Stimulated activated CD4-positive, alpha-beta T cell treated with anti-CD3 and anti-CD28 coated beads, TNF-alpha, amount 100 ng/mL, for 4 hours (primary cell): ENCODE results near the gene STK25.

Experiments
- DNase-seq, 3 experiments: peaks; one replicate each; pipeline ENCODE4 v3.0.0-alpha.2; 2020; ENCODE audit warnings: low read depth in 3 of 3

The STK25 gene

GRCh38 chr2:241508240-241509154, at the start of gene STK25:
TSS of gene STK25 (minus strand) at chr2:241508584. CDS start at chr2:241508035, 549 bp downstream.
- DNase-seq: peak; percentile 95 to 98 (median 95)

GRCh38 chr2:241556746-241557145, 48.4 kb upstream of the STK25 start:
- DNase-seq: no peak

- DNase-seq: no peak
Observed at GRCh38 chr2:241555711-241556110, 47.3 kb upstream of the STK25 start.

- no peak for DNase-seq
Observed at GRCh38 chr2:241554610-241555322, 46.4 kb upstream of the STK25 start.

- no peak for DNase-seq
Observed at GRCh38 chr2:241553981-241554380, 45.6 kb upstream of the STK25 start.

- DNase-seq: no peak
Observed at GRCh38 chr2:241553512-241553830, 45.1 kb upstream of the STK25 start.

- no peak for DNase-seq
Observed at GRCh38 chr2:241551998-241552737, 43.8 kb upstream of the STK25 start.

- no peak for DNase-seq
Observed at GRCh38 chr2:241551599-241551997, 43.2 kb upstream of the STK25 start.

GRCh38 chr2:241550616-241551580, 42.5 kb upstream of the STK25 start:
- DNase-seq: no peak

GRCh38 chr2:241548451-241548835, 40.1 kb upstream of the STK25 start:
- DNase-seq: no peak

- DNase-seq: no peak
Observed at GRCh38 chr2:241547781-241548450, 39.5 kb upstream of the STK25 start.

- no peak for DNase-seq
Observed at GRCh38 chr2:241546771-241547498, 38.6 kb upstream of the STK25 start.

GRCh38 chr2:241545523-241546473, 37.4 kb upstream of the STK25 start:
- DNase-seq: no peak

- no peak for DNase-seq
Observed at GRCh38 chr2:241545106-241545505, 36.7 kb upstream of the STK25 start.

GRCh38 chr2:241542278-241542605, 33.9 kb upstream of the STK25 start:
- DNase-seq: no peak

GRCh38 chr2:241541564-241542277, 33.3 kb upstream of the STK25 start:
- no peak for DNase-seq

- peak; percentile 13 to 38 (median 14) for DNase-seq
Observed at GRCh38 chr2:241540771-241541561, 32.6 kb upstream of the STK25 start.
